ENCODE measurements around the gene ADAMTS2.

Gene ADAMTS2

GRCh38 chr5:179297486-179298180 lies 47.6 kb downstream of the ADAMTS2 start:
- DNase-seq (no peak), ATAC-seq (ENCODE audit: insufficient read depth, low read depth) (no peak)
- Histone ChIP-seq H2AFZ (ENCODE audit: low read depth, low read length) (no peak overlapping the region), H4K20me1 (ENCODE audit: insufficient read depth, low read length) (no peaks in the 10 kb centered on the region), H3K4me1 (ENCODE audit: insufficient read depth, low read length) (no peaks in the 10 kb centered on the region), H3K27me3 (ENCODE audit: insufficient read depth, low read length, poor library complexity) (no peaks in the 10 kb centered on the region), H3K9ac (ENCODE audit: low read depth, low read length) (no peak overlapping the region), H3K4me3 (ENCODE audit: low read depth in 1 of 2, low read length in 2 of 2) (no peak overlapping the region), H3K27ac (ENCODE audit: low read length) (no peak overlapping the region), H3K9me3 (ENCODE audit: insufficient read depth, low read length, severe bottlenecking) (no peaks in the 10 kb centered on the region), H3K79me2 (ENCODE audit: insufficient read depth, low read length) (no peaks in the 10 kb centered on the region), H3K36me3 (ENCODE audit: insufficient read depth, low read length) (no peaks in the 10 kb centered on the region), H3K4me2 (ENCODE audit: insufficient read depth, low read length) (no peak overlapping the region)
- TF ChIP-seq CTCF (IDR thresholded peaks at IDR 0.05; ENCODE audit: borderline replicate concordance, extremely low read depth, low read length, poor library complexity, severe bottlenecking) (no peak), EZH2 (IDR thresholded peaks at IDR 0.05; ENCODE audit: borderline replicate concordance, low read depth, low read length, severe bottlenecking) (no peak)

- ATAC-seq (ENCODE audit: insufficient read depth, low read depth) (no peak), DNase-seq (no peak)
- H2AFZ ChIP-seq (ENCODE audit: low read depth, low read length): no peak overlapping the region
- no peaks in the 10 kb centered on the region for H3K4me1 ChIP-seq (ENCODE audit: insufficient read depth, low read length)
- H3K36me3 ChIP-seq (ENCODE audit: insufficient read depth, low read length): no peaks in the 10 kb centered on the region
- H3K4me3 ChIP-seq (ENCODE audit: low read depth in 1 of 2, low read length in 2 of 2): no peak overlapping the region
- H3K27me3 ChIP-seq (ENCODE audit: insufficient read depth, low read length, poor library complexity): no peaks in the 10 kb centered on the region
- no peaks in the 10 kb centered on the region for H3K79me2 ChIP-seq (ENCODE audit: insufficient read depth, low read length)
- no peak overlapping the region for H3K4me2 ChIP-seq (ENCODE audit: insufficient read depth, low read length)
- TF ChIP-seq EZH2 (IDR thresholded peaks at IDR 0.05; ENCODE audit: borderline replicate concordance, low read depth, low read length, severe bottlenecking) (no peak), CTCF (IDR thresholded peaks at IDR 0.05; ENCODE audit: borderline replicate concordance, extremely low read depth, low read length, poor library complexity, severe bottlenecking) (no peak)
- no peaks in the 10 kb centered on the region for H4K20me1 ChIP-seq (ENCODE audit: insufficient read depth, low read length)
- no peak overlapping the region for H3K9ac ChIP-seq (ENCODE audit: low read depth, low read length)
- no peaks in the 10 kb centered on the region for H3K9me3 ChIP-seq (ENCODE audit: insufficient read depth, low read length, severe bottlenecking)
- H3K27ac ChIP-seq (ENCODE audit: low read length): no peak overlapping the region
Measured at GRCh38 chr5:179297026-179297425, 48.2 kb downstream of the ADAMTS2 start.

- no peak for ATAC-seq (ENCODE audit: insufficient read depth, low read depth)
- no peak for DNase-seq
- Histone ChIP-seq H2AFZ (ENCODE audit: low read depth, low read length) (no peak overlapping the region), H3K9me3 (ENCODE audit: insufficient read depth, low read length, severe bottlenecking) (no peaks in the 10 kb centered on the region), H3K4me3 (ENCODE audit: low read depth in 1 of 2, low read length in 2 of 2) (no peak overlapping the region), H3K36me3 (ENCODE audit: insufficient read depth, low read length) (no peaks in the 10 kb centered on the region), H3K27me3 (ENCODE audit: insufficient read depth, low read length, poor library complexity) (no peaks in the 10 kb centered on the region), H3K79me2 (ENCODE audit: insufficient read depth, low read length) (no peaks in the 10 kb centered on the region), H3K27ac (ENCODE audit: low read length) (no peak overlapping the region), H4K20me1 (ENCODE audit: insufficient read depth, low read length) (no peaks in the 10 kb centered on the region), H3K4me2 (ENCODE audit: insufficient read depth, low read length) (no peak overlapping the region), H3K4me1 (ENCODE audit: insufficient read depth, low read length) (no peaks in the 10 kb centered on the region), H3K9ac (ENCODE audit: low read depth, low read length) (no peak overlapping the region)
- no peak for TF ChIP-seq EZH2 (IDR thresholded peaks at IDR 0.05; ENCODE audit: borderline replicate concordance, low read depth, low read length, severe bottlenecking)
- no peak for TF ChIP-seq CTCF (IDR thresholded peaks at IDR 0.05; ENCODE audit: borderline replicate concordance, extremely low read depth, low read length, poor library complexity, severe bottlenecking)
Measured at GRCh38 chr5:179296150-179296821, 49.0 kb downstream of the ADAMTS2 start.

Measured in DND-41 (cell line).